Gastrocnemius medialis (tissue), 4 donors: ENCODE measurements around the gene TET3. TPM values are rescaled to one million over a fixed set of nuclear protein-coding genes. Genes with fewer than 3 reads are reported as not detected.

Experiments used
- ATAC-seq, 2 donors: fragments of 150-250 bp; one replicate each; pipeline ENCODE4 v1.9.1; 2016
- DNase-seq, 2 donors: peaks; one replicate each; pipeline ENCODE4 v3.0.0-alpha.2; 2019
- H3K27ac ChIP-seq, 4 donors: fragments of 200-600 bp; sonication (generic); 1 replicate in 1 of 4; 2 replicates in 3 of 4; pipeline ENCODE4 v1.5.1; 2016 to 2018; ENCODE audit warnings: mild to moderate bottlenecking in 2 of 4, moderate library complexity in 1 of 4
- H3K27me3 ChIP-seq, 3 donors: fragments of 200-600 bp; sonication (generic) in 2 of 3; 1 replicate in 1 of 3; 2 replicates in 2 of 3; pipeline versions ENCODE4 v1.5.1 to v1.6.0; 2016 to 2019; ENCODE audit warnings: mild to moderate bottlenecking in 1 of 3, moderate library complexity in 1 of 3
- H3K36me3 ChIP-seq, 2 donors: fragments of 200-600 bp; sonication (generic) in 1 of 2; one replicate each; pipeline ENCODE4 v1.5.1; 2017 to 2018
- H3K4me1 ChIP-seq, 2 donors: fragments of 200-600 bp; sonication (generic) in 1 of 2; one replicate each; pipeline ENCODE4 v1.5.1; 2016 to 2017; ENCODE audit warnings: mild to moderate bottlenecking in 2 of 2
- H3K4me3 ChIP-seq, 4 donors: fragments of 200-600 bp; sonication (generic) in 3 of 4; 1 replicate in 1 of 4; 2 replicates in 3 of 4; pipeline ENCODE4 v1.5.1; 2016 to 2019; ENCODE audit warnings: mild to moderate bottlenecking in 2 of 4
- H3K9me3 ChIP-seq, 3 donors: fragments of 200-600 bp; sonication (generic) in 2 of 3; 1 replicate in 1 of 3; 2 replicates in 2 of 3; pipeline ENCODE4 v1.5.1; 2016 to 2019
- POLR2A ChIP-seq, 2 donors: fragments of 450-650 bp; IDR thresholded peaks; one replicate each; pipeline ENCODE4 v1.6.1; 2017; ENCODE audit warnings: antibody characterized with exemption in 2 of 2, mild to moderate bottlenecking in 2 of 2, moderate library complexity in 2 of 2
- in situ Hi-C, 4 donors: fragments of 200-750 bp; cut with MboI; loops; one replicate each; pipeline versions ENCODE4 v1.15.0 to v1.8.0; 2017; ENCODE audit warnings: low sequenced_read_pairs in 4 of 4
- intact Hi-C: fragments of 100-400 bp; cut with DNase I; formaldehyde crosslinking; loops from one replicate; pipeline ENCODE4 v1.15.1; 2023; ENCODE audit warnings: low total_unique reads
- total RNA-seq, 4 donors: library from RNA; depleted of rRNA; stranded (reverse); fragments of >200 nt; gene quantifications; one replicate each; pipeline versions ENCODE4 v1.1.0 to v1.2.3, GENCODE V29; 2016
- TF ChIP-seq, protein P1 (sequence below), 5 experiments: fragments of 450-650 bp in 3 of 5; fragments of 200-600 bp in 2 of 5; sonication (generic) in 2 of 5; IDR thresholded peaks in 4 of 5; conservative IDR thresholded peaks in 1 of 5; 1 replicate in 4 of 5; 2 replicates in 1 of 5; pipeline ENCODE4 v1.5.1; 2016 to 2019; ENCODE audit warnings: antibody characterized with exemption in 5 of 5, mild to moderate bottlenecking in 3 of 5, moderate library complexity in 3 of 5

The TET3 gene
- total RNA-seq, 4 donors from 2014 or later, result 2.1 to 3.3 (median 2.9) TPM

DNA sequence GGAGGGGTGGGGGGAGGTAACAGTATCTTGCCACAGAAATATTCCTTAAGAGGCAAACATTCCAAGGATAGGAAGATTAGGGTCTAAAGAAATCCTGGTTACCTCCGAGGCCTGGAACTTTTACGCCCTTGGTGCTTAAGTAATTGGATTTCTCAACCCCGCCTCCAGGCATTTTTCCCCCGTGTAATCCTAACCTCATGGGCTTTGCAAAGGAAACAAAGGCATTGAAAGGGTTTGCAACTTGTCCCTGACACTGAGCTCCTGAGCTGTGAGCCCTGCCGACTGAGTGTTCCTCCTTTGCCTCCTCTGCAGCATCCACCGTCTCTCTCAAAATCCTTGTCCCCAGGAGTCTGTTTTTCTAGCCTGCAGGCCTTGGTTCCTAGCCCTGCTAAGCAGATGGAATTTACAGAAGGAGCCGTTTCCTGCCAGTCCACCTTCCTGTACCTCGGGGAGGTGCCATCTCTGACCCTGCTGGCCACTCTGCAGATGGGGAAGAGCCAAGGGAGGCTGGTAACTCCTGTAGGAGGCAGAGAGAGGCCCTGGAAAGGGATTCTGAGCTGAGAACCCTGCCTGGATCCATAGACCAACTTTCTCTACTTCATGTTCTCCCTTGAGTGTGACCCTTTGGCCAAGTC lies 24.2 kb downstream of the TET3 start:
- H3K27me3 ChIP-seq, result no peaks in the 10 kb centered on the region
- in situ Hi-C loops (no loop called here), intact Hi-C loops (loop anchor here (10.0 kb wide), 1 partner anchor 136 kb away; the partner anchor contains the start of gene BOLA3)
- H3K27ac ChIP-seq, result no peak overlapping the region
- no peaks in the 10 kb centered on the region for H3K36me3 ChIP-seq
- no peak overlapping the region for H3K4me3 ChIP-seq
- TF ChIP-seq, protein P1, sequence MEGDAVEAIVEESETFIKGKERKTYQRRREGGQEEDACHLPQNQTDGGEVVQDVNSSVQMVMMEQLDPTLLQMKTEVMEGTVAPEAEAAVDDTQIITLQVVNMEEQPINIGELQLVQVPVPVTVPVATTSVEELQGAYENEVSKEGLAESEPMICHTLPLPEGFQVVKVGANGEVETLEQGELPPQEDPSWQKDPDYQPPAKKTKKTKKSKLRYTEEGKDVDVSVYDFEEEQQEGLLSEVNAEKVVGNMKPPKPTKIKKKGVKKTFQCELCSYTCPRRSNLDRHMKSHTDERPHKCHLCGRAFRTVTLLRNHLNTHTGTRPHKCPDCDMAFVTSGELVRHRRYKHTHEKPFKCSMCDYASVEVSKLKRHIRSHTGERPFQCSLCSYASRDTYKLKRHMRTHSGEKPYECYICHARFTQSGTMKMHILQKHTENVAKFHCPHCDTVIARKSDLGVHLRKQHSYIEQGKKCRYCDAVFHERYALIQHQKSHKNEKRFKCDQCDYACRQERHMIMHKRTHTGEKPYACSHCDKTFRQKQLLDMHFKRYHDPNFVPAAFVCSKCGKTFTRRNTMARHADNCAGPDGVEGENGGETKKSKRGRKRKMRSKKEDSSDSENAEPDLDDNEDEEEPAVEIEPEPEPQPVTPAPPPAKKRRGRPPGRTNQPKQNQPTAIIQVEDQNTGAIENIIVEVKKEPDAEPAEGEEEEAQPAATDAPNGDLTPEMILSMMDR (IDR thresholded peaks at IDR 0.05 in 4 of 5, conservative IDR thresholded peaks at IDR 0.05 in 1 of 5), result no peak
- no peak for TF ChIP-seq POLR2A (IDR thresholded peaks at IDR 0.05)
- H3K9me3 ChIP-seq, result no peaks in the 10 kb centered on the region
- DNase-seq, result no peak
- no peak for ATAC-seq
- H3K4me1 ChIP-seq, result peaks cover 32% of the 10 kb centered on the region in 2 donors

DNA sequence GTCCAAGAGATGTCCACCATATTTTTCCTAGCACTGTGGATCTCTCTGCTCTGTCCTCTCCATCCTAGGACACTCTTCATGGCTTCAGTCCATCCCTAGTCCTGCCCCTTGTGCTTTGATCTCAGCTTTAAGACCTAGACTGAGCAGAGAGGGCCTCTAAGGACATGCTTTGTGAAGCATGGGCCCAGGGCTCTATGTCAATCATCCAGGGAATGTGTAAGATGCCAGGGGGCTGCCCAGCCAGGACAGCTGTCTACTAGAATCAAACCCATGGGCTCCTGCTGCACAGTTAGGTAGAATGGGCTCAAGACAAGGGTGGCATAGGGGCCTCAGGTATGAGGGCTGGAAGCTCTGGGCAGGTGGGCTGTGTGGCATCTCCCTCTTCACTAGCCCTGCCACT lies 24.9 kb downstream of the TET3 start:
- no peak for ATAC-seq
- in situ Hi-C loops (no loop called here), intact Hi-C loops (loop anchor here (10.0 kb wide), 1 partner anchor 135 kb away; the partner anchor contains the start of gene BOLA3)
- Histone ChIP-seq H3K27me3 (no peaks in the 10 kb centered on the region), H3K4me3 (no peak overlapping the region), H3K9me3 (no peaks in the 10 kb centered on the region), H3K4me1 (peaks cover 27% of the 10 kb centered on the region in 2 donors), H3K36me3 (no peaks in the 10 kb centered on the region), H3K27ac (no peak overlapping the region)
- DNase-seq, result no peak
- no peak for TF ChIP-seq POLR2A (IDR thresholded peaks at IDR 0.05)
- TF ChIP-seq, protein P1 (IDR thresholded peaks at IDR 0.05 in 4 of 5, conservative IDR thresholded peaks at IDR 0.05 in 1 of 5), result no peak

DNA sequence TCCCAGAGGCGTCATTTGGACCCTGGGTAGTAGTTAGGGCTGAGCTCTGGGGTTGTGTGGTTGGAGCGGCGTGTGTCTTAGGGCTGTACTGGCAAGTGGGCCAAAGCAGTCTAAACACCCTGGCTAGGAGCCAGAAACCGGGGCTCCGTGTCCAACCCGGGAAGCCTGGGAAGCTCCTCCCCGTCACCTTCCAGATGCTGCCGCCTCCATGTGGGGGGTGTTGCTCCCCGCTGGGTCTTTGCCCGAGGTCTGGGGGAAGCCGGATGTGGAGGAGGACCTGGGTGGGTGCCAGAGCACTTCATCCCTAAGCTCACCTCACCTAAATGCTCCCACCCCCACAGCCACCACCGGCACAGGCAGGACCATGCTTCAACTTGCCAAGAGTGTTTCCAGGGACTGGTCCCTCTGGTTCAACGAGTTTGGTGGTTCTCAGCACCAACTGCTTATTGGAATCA lies 25.4 kb downstream of the TET3 start:
- Histone ChIP-seq H3K9me3 (no peaks in the 10 kb centered on the region), H3K4me3 (no peak overlapping the region), H3K27ac (no peak overlapping the region), H3K4me1 (peaks cover 27% of the 10 kb centered on the region in 2 donors), H3K36me3 (no peaks in the 10 kb centered on the region), H3K27me3 (no peaks in the 10 kb centered on the region)
- DNase-seq, result no peak
- intact Hi-C loops (no loop called here), in situ Hi-C loops (no loop called here)
- ATAC-seq, result no peak
- TF ChIP-seq, protein P1 (IDR thresholded peaks at IDR 0.05 in 4 of 5, conservative IDR thresholded peaks at IDR 0.05 in 1 of 5), result no peak
- no peak for TF ChIP-seq POLR2A (IDR thresholded peaks at IDR 0.05)

DNA sequence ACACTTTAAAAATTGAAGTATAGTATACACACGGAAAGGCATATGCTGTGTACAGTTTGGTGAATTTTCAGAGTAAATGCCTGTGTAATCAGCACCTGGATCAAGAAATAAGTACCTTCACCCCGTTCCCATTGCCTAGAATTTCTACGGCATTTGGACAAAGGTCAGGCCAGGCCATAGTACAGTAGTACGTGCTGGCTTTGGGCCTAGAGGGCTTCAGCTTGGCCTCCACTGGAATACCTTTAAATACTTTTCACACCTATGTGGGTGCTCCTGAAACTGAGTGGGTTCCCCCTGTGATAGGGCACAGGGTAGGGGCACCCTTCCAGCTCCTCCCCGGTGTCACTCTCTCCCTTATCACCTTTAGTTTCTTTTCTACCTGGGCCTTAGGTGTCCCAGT lies 26.5 kb downstream of the TET3 start:
- no peak overlapping the region for H3K27ac ChIP-seq
- ATAC-seq (no peak), DNase-seq (no peak)
- no peaks in the 10 kb centered on the region for H3K9me3 ChIP-seq
- peaks cover 20 to 22% of the 10 kb centered on the region in 2 donors for H3K4me1 ChIP-seq
- intact Hi-C loops, result no loop called here
- TF ChIP-seq POLR2A (IDR thresholded peaks at IDR 0.05), result no peak
- TF ChIP-seq, protein P1 (IDR thresholded peaks at IDR 0.05 in 4 of 5, conservative IDR thresholded peaks at IDR 0.05 in 1 of 5), result no peak
- in situ Hi-C loops, result no loop called here
- H3K36me3 ChIP-seq, result no peaks in the 10 kb centered on the region
- H3K4me3 ChIP-seq, result no peak overlapping the region
- no peaks in the 10 kb centered on the region for H3K27me3 ChIP-seq
